Stimulated activated CD8-positive, alpha-beta memory T cell treated with anti-CD3 and anti-CD28 coated beads, Interleukin-2, amount 100 ng/mL, for 1 hour (primary cell): ENCODE measurements around the gene PCNX2.

Experiments
- DNase-seq, 2 donors: peaks; one replicate each; pipeline ENCODE4 v3.0.0-alpha.2; 2020; ENCODE audit warnings: low read depth in 2 of 2

Gene PCNX2

DNA sequence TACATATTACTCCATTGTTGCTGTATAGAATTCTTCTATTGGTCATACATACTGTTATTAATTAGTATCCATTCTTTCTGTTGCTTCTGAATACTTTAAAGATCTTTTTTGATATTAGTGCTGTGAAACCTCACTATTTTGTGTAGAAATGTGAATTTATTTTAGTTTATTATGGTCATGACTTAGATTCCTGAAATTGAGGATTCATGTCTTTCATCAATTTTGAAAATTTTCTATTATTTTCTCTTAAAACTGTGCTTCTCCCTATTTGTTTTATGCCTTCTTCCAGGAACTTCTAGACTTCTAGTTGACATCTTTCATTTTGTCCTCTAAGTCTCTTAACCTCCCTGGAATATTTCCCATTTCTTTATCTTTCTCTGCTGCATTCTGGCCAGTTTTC, 232.1 kb downstream of the PCNX2 start:
- no peak for DNase-seq

DNA sequence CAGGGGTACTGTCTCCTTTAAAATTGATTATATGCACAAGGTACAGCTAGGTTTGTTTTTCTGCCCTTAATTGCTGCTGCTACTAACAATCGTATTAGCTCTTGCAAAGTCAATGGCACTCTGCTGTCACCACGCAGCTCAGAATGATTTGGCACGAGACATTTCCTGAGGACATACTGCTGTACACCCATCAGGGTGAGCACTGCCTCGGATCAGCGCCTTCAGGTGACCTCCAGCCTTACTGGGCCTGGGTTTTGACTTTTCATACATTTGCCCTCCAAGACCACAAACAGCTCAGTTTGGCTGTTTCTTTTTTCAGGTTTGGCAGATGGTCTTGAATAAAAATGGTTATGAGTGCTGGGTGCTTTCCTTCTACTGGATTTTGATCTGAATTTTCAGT, 234.3 kb downstream of the PCNX2 start:
- no peak for DNase-seq

DNA sequence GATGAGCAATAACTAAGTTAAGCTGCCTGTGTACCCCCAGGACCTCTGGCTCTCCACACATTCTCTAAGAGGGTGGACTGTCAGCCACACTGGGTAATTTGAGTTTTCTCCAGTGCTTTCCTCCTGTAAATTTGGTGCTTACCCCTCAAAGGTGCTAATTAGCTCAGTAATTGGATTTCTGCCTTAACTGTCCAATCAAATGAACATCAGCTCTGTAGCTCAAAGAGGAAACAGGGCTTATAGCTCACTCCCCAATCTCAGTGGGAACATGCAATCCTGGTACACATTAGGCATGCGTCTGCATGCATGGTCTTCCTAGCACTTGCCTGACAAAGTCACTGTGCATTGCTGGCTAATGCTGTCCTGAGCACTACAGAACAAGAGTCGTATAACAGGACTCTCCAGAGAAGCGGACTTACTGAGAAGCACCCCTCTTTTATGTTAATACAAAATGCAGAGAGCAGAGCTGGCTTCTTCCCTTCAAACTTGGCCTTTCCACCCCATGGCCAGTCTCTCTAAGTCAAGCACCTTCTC, 235.0 kb downstream of the PCNX2 start:
- DNase-seq, result no peak

DNA sequence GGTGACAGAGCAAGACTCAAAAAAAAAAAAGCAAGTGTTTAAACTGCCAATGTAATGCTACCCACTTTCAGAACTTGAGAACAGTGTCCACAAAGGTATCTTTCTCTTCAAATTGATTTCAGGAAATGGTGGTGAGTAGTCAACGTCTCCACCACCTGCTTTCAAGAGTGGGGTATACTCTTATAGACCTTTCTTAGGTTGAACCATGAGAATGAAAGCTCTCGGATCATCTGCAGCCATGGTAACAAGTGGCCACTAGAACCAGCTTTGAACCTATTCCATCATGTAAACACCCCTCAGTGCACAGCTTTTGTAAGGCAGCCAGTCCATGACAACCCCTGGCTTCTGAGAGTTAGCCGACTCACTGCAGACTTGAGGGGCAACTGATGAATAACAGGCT, 237.7 kb downstream of the PCNX2 start:
- DNase-seq, result no peak

DNA sequence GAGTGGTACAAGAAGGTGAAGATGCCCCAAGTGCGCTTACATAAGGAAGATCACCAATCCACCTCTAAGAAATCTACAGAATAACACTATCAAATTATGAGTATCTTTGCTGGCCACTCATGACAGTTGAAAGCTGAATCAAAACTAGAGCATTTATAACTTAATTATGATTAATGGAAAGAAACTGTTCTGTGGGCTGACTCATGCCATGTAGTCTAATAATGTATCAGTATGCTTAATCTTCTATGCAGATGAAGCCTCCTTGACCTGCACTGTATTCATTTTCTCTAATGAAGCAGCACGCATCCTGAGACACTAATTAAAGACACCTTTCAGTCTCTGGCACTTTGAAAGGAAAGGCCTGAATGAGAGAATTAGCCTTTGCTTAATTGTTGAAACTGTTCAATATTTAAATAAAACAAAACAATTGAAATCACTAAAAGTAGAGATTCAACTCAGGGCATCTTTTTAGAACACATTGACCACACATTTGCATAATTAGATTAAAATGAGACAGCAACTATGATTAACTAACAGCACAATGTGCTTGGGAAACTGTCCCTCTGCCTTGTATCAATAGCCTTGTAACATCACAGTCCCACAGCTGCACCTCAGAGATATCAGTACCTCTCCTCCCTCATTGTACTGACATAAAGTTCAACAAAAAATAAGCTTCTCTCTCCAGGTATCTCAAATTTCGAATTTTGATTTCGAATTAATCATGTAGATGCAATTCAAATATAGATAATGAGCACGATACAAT, 239.5 kb downstream of the PCNX2 start:
- DNase-seq, result no peak

DNA sequence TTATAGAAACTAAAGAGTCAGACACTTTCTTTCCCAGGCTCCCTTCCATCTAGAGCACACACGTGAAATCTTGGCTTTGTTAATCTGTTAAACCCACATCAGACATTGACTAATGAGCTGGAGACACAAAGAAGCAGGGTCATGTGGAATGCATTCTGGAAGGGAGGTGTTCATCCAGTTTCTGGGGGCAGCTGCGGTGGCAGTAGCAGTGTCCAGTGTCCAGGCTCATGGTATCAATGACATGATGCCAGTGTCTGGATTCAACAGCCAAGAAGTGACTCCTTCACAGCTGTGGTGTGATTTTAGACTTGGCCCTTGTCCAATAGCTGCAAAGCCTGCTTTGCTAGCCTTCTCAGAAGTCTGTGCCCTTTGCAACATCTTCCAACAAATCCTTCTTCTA, 249.9 kb downstream of the PCNX2 start:
- no peak for DNase-seq

DNA sequence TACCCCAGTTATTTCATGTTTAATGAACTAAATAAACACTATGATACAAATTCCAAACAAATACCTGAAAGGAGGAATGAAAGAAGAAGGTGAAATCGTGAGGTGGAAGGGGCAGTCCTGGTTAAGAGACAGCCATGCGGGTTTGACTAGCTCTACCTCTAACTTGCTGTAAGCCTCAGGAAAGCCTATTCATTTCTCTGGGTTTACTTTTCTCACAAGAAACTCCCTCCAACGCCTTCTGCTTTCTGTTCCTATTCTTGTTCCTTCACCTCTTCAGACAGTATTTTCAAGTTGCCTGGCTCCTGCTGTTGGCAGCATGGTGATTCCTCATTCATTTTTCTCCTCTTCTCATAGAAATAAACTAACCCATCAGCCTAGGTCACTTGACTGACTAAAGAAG, 252.7 kb downstream of the PCNX2 start:
- DNase-seq, result no peak

DNA sequence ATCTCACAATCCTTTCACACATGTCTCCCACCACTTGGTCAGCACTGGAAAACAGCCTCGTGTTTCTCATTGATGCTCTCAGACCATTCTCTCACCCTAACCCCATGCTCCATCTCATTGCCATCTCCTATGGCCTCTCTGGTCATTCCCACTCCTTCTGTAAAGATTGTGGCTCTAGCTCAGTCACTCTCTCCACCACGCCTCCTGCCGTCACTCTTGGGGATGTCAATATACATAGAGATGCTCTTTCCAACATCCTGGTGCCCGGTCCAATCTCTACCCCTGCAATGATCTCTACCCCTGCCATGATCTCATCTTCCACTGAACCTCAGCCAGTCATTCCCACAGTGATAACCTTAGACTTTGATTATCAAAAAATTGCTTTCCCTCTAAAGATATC, 255.0 kb downstream of the PCNX2 start:
- no peak for DNase-seq

DNA sequence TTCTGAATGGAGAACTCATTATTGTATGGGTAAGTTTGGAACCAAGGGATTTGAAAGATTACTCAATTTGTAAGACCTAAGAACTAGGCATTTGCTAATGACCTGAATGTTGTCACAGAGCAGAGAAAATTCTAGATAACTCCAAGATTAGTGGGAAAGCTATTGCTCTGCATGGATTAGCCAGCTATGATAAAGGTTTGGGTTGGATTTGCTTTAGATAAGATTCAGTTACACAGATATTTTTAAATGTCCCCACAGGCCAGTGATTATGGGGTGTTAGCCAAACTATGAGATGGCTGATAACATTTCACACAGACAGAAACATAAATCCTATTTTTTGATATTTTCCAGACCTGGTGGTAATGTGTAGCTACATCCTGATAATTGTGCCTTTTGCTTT, 256.9 kb downstream of the PCNX2 start:
- no peak for DNase-seq

DNA sequence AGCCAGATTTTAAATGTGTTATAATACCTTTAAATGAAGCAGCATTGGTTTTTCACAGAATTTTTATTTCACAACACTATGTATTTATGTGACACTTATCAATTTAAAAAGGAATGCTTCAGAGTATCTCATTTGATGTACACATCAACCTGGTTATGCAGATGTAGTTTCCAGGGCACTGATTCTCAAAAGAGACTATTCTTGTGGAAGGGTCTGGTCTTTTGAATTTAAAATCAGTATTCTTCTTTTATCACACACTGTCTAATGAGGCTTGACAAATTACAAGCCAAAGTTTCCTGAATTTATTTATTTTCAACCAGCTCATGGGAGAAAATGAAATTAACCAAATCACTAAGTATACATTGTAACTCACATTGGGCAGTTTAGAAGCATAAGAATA, 257.7 kb downstream of the PCNX2 start:
- no peak for DNase-seq

DNA sequence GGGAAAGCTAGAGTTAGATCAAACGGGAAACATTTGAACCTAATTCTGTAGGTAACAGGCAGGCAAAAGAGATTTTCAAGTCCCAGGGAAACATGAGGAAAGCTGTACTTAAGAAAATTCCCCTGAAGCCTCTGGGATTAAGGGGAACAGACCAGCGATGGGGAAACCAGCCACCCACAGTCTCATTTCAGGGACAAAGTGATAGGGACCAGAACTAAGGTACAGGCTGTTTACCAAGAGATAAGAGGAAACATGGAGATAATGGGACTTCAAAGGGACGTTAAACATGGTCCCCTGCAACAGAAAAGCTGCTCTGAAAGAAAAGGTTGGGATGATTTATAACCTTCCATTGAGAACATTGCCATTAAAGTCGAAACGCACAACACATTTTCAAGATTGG, 260.7 kb downstream of the PCNX2 start:
- no peak for DNase-seq

DNA sequence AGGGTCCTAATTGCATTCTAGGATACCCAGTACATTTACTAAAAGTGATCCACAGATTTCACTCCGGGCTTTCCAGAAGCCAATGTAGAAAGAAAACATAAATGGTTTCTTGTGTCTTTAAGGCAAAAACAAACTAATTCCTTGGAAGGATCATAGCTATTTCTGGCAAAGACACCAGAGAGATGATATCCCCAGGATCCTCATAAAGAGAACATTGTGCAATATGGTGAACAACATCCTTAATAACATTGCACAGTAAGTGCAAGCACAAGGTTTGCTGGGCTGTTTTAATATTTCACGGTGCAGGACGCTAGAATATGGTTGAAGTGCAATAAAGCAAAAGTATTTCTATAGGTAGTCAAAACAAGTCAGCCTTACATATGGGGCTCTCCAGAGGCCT, 262.2 kb downstream of the PCNX2 start:
- DNase-seq, result no peak

DNA sequence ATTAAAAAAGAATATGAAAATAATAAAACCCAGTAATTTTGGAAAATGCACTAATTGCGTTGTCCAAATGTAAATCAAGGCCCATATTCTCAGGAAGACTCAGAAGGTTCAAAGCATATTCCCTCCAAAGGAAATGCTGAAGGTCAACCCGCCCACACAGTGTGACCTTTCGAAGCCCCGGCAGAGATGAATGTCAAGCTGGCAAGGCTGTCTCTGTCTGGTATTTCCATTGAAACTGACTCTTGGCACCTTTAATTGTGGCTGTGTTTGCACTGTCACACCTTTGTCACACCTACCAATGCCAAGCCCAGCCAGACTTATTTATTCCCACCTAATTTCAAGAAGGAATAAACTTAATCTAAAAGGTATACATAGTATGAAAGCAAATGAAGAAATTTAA, 262.6 kb downstream of the PCNX2 start:
- no peak for DNase-seq

DNA sequence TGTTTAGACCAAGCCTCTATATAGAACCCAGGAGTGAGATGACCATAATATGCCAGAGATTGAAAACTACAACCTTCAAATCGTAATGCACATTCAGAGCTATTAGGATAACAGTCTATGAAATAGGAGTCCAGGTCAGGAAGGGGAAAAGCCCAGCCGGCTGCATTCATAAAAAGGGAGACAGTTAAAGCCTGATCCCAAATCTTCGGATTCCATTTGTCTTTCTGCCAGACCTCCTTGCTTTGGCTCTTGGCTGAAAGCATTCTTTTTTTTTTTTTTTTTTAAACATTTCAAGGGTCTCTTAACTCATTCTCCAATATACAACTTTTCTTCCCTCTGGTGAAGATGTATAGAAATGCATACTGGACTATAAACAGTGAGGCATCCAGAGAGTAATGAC, 264.0 kb downstream of the PCNX2 start:
- DNase-seq, result no peak

DNA sequence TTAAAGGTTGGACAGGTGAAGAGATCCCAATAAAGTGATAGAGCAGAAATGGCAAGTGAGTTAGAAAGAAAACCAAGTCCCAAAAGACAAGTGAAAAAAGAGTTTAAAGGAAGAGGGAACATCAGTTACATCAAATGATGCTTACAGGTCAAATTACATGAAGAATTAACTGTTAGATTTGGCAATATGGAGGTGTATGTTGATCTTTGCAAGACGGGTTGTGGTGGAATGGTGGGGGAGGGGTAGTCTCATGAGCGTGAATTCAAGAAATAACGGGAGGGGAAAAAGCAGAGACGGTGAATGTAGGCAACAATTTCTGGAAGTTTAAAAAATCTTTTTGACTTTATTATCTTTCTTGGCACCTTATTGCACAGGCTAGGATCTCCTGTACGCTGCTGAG, 268.5 kb downstream of the PCNX2 start:
- DNase-seq, result no peak

DNA sequence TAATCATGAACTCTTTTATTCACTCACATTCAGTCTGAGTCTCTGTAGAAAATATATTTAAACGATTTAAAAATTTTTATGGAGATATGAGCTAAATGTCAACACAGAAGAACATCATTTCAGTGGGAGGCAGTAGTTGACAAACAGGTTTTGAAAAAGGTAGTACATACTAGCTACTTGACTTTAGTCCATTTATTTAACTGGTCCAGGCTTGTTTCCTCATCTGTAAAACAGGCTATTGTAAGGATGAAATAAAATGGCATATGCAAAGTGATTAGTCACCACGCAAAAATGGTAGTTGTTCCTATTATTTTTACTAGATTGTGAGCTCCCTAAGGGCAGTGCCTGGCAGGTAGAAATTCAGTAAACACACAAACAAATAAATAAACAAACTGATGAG, 270.0 kb downstream of the PCNX2 start:
- no peak for DNase-seq

DNA sequence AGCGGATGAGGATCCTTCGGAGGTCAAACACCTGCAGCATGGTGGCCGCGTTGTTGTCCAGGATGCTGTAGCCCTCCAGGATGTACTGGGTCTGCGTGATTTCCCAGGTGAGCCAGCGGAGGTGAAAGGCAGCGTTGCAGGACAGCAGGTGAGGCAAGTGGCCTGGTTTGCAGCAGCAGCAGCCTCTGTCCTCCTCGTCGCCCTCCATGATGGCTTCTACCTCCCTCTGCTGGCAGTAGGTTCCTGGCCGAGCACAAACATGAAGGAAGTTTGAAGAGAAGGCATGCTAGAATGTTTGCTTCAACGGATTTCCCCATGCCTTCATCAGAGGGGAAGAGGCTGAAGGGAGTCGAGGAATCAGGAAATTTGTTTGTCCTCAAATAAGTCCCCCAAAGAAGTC, 270.4 kb downstream of the PCNX2 start:
- DNase-seq, result no peak

DNA sequence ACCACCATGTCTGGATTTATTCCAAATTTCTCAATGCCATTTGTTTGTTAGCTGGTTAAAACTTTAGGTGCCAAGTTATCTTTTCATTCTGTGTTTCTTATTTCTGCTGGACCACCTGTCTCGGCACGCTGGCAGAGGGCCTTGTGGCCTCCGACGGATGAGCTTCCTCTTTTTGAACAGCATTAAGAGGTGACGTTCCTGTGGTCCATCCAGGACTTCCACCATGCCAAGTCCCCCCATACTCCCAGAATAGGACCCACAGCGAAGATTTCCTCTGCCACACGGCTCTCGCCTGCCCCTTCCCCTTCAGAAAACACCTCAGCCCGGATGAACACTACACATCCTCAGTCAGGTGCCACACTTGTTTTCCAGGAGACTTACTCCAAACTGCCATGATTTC, 271.3 kb downstream of the PCNX2 start:
- DNase-seq, result no peak

DNA sequence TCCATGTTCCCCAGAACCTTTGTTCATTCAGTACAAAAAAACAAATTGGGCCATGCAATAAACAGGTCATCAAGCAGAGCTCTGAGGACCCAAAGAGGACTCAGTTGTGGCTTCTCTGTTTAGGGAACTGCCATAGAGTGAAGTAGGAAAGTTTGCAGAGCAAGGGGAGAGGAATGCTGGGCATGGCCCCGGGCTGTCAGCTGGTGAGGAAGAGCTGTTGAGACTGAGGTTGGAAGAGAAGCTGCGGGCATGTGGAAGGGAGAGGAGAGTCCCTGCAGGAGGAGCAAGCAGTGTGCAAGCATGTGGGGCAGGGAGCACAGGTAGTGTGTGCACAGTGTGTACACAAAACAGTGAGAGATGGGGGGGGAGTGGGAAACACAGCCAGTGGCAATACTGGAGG, 273.3 kb downstream of the PCNX2 start:
- no peak for DNase-seq

DNA sequence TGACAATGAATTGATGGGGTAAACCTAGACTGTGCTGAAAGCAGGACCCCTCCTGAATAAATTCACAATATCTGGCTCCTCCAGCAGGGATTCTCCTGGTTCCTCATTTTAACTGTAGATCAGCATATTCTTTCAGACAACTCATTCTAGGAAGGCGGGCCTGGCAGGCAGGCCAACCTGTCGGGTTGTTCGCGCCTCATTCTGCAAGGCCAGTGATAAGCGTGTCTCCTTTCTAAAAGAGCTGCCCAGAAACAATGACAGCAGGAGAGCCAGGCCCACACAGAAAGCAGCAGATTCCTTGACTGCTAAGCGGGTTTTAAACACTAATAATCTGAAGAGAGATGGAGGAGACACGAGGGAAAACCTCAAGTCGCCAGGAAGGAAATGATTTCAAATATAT, 275.1 kb downstream of the PCNX2 start:
- no peak for DNase-seq

DNA sequence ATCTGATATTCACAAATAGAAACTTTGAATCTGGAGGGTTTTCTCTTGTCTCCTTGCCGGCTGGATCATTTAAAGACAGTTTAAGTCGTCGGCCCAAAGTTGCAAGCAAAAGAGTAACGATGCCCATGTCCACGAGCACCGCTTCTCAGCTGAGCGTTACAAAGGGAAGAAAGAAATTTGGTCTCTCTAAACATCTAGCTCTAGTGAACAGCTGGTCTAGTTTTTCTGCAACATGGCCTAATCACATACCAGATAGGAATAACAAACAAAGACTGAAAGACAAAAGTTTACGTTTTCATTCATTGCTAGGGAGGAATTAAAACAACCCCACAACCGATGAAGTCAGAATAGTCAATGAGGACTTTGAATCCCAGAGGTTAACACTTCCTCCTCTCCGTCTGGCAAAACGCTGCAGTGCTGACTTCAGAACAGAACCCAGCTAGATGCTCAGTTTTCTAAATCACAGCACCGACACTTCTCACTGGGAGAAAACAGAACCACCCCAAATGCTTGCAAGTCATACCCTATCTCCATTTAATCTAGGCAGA, 275.7 kb downstream of the PCNX2 start:
- no peak for DNase-seq

DNA sequence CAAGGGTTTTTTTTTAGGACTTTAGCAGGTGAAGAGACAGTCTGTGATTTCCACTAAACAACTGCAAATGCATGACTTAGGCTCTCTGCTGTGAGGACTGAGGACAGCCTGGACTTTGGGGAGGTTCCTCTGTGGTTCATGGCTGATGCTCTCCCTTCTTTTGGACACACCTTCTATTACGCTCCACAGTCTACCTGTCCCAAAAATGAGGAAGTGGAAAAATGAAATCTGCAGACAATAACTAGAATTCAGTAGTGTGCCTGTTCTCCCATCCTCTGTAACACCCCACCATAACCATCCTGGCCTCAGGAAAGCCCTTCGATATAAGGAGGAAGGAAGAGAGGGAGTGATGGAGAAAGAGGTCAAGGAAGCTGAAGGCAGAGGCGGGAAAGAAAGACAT, 276.4 kb downstream of the PCNX2 start:
- no peak for DNase-seq

DNA sequence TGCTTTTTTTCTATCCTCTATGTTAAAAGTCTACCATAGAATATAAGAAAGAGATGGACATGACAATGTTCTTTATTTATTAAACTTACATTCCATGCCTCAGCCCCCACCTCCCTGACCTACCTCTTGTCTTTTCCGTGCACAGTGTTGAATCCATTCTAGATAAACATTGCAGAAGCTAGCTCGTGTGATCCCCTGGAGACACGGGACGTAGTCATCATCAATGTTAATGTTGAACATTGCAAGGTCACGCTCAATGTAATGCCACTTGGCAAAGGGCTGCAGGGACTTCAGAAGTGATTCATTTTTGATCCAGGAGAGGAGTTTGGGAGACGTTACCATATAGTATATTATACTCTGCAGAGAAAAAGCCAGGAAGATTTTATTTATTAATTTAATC, 278.7 kb downstream of the PCNX2 start:
- no peak for DNase-seq

DNA sequence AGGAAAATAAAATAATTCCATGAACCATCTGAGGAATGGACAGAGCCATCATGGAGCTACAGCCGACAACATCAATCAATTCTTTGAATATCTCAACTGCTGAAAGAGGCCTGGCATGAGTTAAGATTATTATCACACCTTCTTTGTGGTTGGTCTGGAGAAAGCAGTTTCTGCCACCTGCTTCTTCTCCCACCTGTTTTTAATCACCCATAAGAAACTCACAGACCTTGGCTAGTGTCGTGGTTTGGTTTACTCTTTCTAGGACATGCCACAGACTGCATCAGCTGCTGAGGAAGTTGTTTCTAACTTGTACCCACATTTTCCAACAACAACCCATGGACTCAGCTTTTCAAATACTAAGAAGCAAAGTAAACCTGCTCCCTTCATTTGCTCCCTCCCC, 279.6 kb downstream of the PCNX2 start:
- DNase-seq, result no peak
